Neural cell (in vitro differentiated cells): ENCODE measurements around the gene BTBD18. TPM values are rescaled to one million over a fixed set of nuclear protein-coding genes. Genes with fewer than 3 reads are reported as not detected.

ENCODE experiments used
- H2AFZ ChIP-seq: fragments of 200-600, 300-800 bp; sonication (generic), shearing (Covaris generic); 2 replicates; pipeline ENCODE4 v1.6.0; 2014; ENCODE audit warnings: low read depth, mild to moderate bottlenecking, antibody characterized with exemption, low read length, moderate library complexity
- H3F3A ChIP-seq: fragments of 200-600 bp; shearing (Covaris generic); 2 replicates; pipeline ENCODE4 v1.6.1; 2016; ENCODE audit warnings: mild to moderate bottlenecking, moderate library complexity, mixed read lengths, antibody characterized with exemption, low read length; ENCODE audit not compliant: insufficient read depth, poor library complexity, severe bottlenecking
- H3K27ac ChIP-seq: fragments of 200-600, 300-800 bp; sonication (generic), shearing (Covaris generic); 2 replicates; pipeline ENCODE4 v1.5.1; 2014; ENCODE audit warnings: mild to moderate bottlenecking, low read length, moderate library complexity
- H3K27me3 ChIP-seq: fragments of 300-800, 200-600 bp; sonication (generic), shearing (Covaris generic); 2 replicates; pipeline ENCODE4 v1.6.0; 2014; ENCODE audit warnings: mild to moderate bottlenecking, low read depth, low read length, moderate library complexity; ENCODE audit not compliant: insufficient read depth
- H3K36me3 ChIP-seq: fragments of 300-800, 200-600 bp; sonication (generic), shearing (Covaris generic); 2 replicates; pipeline ENCODE4 v1.5.1; 2014; ENCODE audit warnings: mild to moderate bottlenecking, antibody characterized with exemption, low read length, moderate library complexity; ENCODE audit not compliant: insufficient read depth
- H3K4me2 ChIP-seq: fragments of 300-800, 200-600 bp; sonication (generic), shearing (Covaris generic); 2 replicates; pipeline ENCODE4 v1.6.0; 2014; ENCODE audit warnings: mild to moderate bottlenecking, low read length
- H3K4me3 ChIP-seq: fragments of 300-800, 200-600 bp; sonication (generic), shearing (Covaris generic); 2 replicates; pipeline ENCODE4 v1.5.1; 2014; ENCODE audit warnings: mild to moderate bottlenecking, low read length, moderate library complexity
- H3K79me2 ChIP-seq: fragments of 200-600 bp; shearing (Covaris generic); replicated peaks from 2 replicates; pipeline ENCODE4 v1.6.0; 2014; ENCODE audit warnings: mild to moderate bottlenecking, low read length, moderate library complexity; ENCODE audit not compliant: insufficient read depth
- H3K9ac ChIP-seq: fragments of 300-800, 200-600 bp; sonication (generic), shearing (Covaris generic); 2 replicates; pipeline ENCODE4 v1.6.1; 2016; ENCODE audit warnings: mild to moderate bottlenecking, low read length, mixed read lengths
- H3K9me2 ChIP-seq: fragments of 200-600 bp; shearing (Covaris generic); 2 replicates; pipeline ENCODE4 v1.6.1; 2016; ENCODE audit warnings: mild to moderate bottlenecking, low read length, mixed read lengths; ENCODE audit not compliant: insufficient read depth
- H3K9me3 ChIP-seq: fragments of 200-600, 300-800 bp; sonication (generic), shearing (Covaris generic); 2 replicates; pipeline ENCODE4 v1.6.1; 2016; ENCODE audit warnings: mild to moderate bottlenecking, mixed run types, low read length, moderate library complexity, mixed read lengths
- H4K20me1 ChIP-seq: fragments of 200-600 bp; shearing (Covaris generic); 2 replicates; pipeline ENCODE4 v1.6.1; 2016; ENCODE audit warnings: mild to moderate bottlenecking, mixed run types; ENCODE audit not compliant: insufficient read depth
- EP300 ChIP-seq: fragments of 450-650 bp; conservative IDR thresholded peaks from 2 replicates; pipeline ENCODE4 v1.6.1; 2014; ENCODE audit warnings: antibody characterized with exemption, mild to moderate bottlenecking, moderate library complexity; ENCODE audit not compliant: poor library complexity, severe bottlenecking
- EZH2 ChIP-seq: fragments of 200-600, 300-800 bp; shearing (Covaris generic), sonication (generic); IDR thresholded peaks from 2 replicates; pipeline ENCODE4 v1.6.1; 2014; ENCODE audit warnings: antibody characterized with exemption, low read length, borderline replicate concordance, mild to moderate bottlenecking; ENCODE audit not compliant: insufficient read depth, poor library complexity, severe bottlenecking
- MXI1 ChIP-seq: fragments of 450-650 bp; conservative IDR thresholded peaks from 2 replicates; pipeline ENCODE4 v1.6.1; 2014; ENCODE audit warnings: antibody characterized with exemption, mild to moderate bottlenecking; ENCODE audit not compliant: poor library complexity, severe bottlenecking
- POLR2AphosphoS5 ChIP-seq: IDR thresholded peaks from 2 replicates; pipeline ENCODE4 v1.6.1; 2012
- RAD21 ChIP-seq: fragments of 450-650 bp; conservative IDR thresholded peaks from 2 replicates; pipeline ENCODE4 v1.6.1; 2014; ENCODE audit warnings: antibody characterized with exemption, mild to moderate bottlenecking, moderate library complexity
- REST ChIP-seq: IDR thresholded peaks from 2 replicates; pipeline ENCODE4 v1.6.1; 2012; ENCODE audit warnings: borderline replicate concordance
- SMC3 ChIP-seq: fragments of 450-650 bp; conservative IDR thresholded peaks from 2 replicates; pipeline ENCODE4 v1.6.1; 2014; ENCODE audit warnings: antibody characterized with exemption, mild to moderate bottlenecking, moderate library complexity; ENCODE audit not compliant: poor library complexity
- TAF1 ChIP-seq: IDR thresholded peaks from 2 replicates; pipeline ENCODE4 v1.6.1; 2012; ENCODE audit warnings: low read depth
- polyA plus RNA-seq: library from polyadenylated mRNA; depleted of rRNA; stranded (reverse); fragments of >200 nt; gene quantifications from 2 replicates; pipeline ENCODE4 v1.2.3, GENCODE V29; 2014
- TF ChIP-seq, protein P1 (sequence below): fragments of 450-650 bp; IDR thresholded peaks from 2 replicates; pipeline ENCODE4 v1.5.1; 2014; ENCODE audit warnings: antibody characterized with exemption, mild to moderate bottlenecking, moderate library complexity; ENCODE audit not compliant: poor library complexity, severe bottlenecking

BTBD18 gene
- polyA plus RNA-seq, 1 donor from 2014 or later, result not detected

- Histone ChIP-seq H3K9me2 (no peaks in the 10 kb centered on the region), H3K4me2 (peak overlapping the region; percentile 76), H3K9ac (peak overlapping the region; percentile 62), H3K27me3 (no peaks in the 10 kb centered on the region), H3K4me3 (peak overlapping the region; percentile 57), H2AFZ (no peak overlapping the region), H3K9me3 (no peaks in the 10 kb centered on the region), H3K36me3 (no peaks in the 10 kb centered on the region), H3K27ac (peak overlapping the region; percentile 83), H3F3A (no peaks in the 10 kb centered on the region), H4K20me1 (no peaks in the 10 kb centered on the region), H3K79me2 (peaks cover 66% of the 10 kb centered on the region)
- no peak for TF ChIP-seq EZH2
- TF ChIP-seq RAD21, result no peak
- TF ChIP-seq, protein P1, sequence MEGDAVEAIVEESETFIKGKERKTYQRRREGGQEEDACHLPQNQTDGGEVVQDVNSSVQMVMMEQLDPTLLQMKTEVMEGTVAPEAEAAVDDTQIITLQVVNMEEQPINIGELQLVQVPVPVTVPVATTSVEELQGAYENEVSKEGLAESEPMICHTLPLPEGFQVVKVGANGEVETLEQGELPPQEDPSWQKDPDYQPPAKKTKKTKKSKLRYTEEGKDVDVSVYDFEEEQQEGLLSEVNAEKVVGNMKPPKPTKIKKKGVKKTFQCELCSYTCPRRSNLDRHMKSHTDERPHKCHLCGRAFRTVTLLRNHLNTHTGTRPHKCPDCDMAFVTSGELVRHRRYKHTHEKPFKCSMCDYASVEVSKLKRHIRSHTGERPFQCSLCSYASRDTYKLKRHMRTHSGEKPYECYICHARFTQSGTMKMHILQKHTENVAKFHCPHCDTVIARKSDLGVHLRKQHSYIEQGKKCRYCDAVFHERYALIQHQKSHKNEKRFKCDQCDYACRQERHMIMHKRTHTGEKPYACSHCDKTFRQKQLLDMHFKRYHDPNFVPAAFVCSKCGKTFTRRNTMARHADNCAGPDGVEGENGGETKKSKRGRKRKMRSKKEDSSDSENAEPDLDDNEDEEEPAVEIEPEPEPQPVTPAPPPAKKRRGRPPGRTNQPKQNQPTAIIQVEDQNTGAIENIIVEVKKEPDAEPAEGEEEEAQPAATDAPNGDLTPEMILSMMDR, result no peak
- no peak for TF ChIP-seq REST
- no peak for TF ChIP-seq EP300
- TF ChIP-seq SMC3, result no peak
- no peak for TF ChIP-seq POLR2AphosphoS5
- no peak for TF ChIP-seq MXI1
- no peak for TF ChIP-seq TAF1
Measured at GRCh38 chr11:57777969-57778317, 26.3 kb upstream of the BTBD18 start.

DNA sequence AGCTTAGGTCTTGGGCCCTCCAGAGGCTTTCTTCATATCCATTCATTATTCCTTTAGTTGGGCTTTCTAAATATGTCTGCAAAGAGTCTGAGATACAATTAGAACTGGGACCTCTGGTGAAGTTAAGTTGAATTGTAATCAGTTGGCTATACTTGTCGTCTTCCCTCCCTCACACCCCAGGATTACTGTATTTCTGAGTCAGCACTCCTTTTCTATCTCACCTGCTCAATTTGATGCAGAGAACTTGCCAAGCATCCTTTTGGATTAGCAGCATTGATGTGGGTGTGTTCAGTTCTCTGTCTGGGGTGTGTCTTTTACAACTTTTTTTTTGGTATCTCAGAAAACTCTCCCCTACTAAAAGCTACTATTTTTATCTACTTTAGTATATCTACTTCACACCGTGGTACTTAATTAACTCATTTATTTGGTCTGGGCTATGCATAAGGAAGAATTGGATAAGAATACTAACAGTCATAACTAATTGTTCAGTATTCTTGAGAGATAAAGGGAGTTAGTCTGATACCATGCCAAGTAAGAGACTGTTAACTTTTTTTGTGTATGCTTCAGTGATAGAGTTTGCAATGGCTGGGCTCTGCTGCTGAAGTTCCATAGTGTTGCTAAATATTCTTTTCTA is 25.1 kb upstream of the BTBD18 start:
- no peak overlapping the region for H3K4me3 ChIP-seq
- no peaks in the 10 kb centered on the region for H4K20me1 ChIP-seq

More for the DNA sequence above, 25.1 kb upstream of the BTBD18 start:
- Histone ChIP-seq H3K4me2 (no peak overlapping the region), H3F3A (no peaks in the 10 kb centered on the region), H3K9ac (no peak overlapping the region), H3K9me3 (no peaks in the 10 kb centered on the region), H3K36me3 (no peaks in the 10 kb centered on the region), H2AFZ (no peak overlapping the region), H3K79me2 (peaks cover 66% of the 10 kb centered on the region), H3K27ac (no peak overlapping the region), H3K27me3 (no peaks in the 10 kb centered on the region), H3K9me2 (no peaks in the 10 kb centered on the region)
- TF ChIP-seq SMC3 (no peak), POLR2AphosphoS5 (no peak), EP300 (no peak), RAD21 (no peak), EZH2 (no peak), MXI1 (no peak), TAF1 (no peak), REST (no peak)
- TF ChIP-seq, protein P1, result no peak
